Endodermal cell (in vitro differentiated cells): ENCODE data around the gene GPR161. TPM values are rescaled to one million over a fixed set of nuclear protein-coding genes. Genes with fewer than 3 reads are reported as not detected.

Experiments used
- DNase-seq: peaks from one replicate; pipeline ENCODE4 v3.0.0-alpha.2; 2017
- H3K27ac ChIP-seq: 2 replicates; pipeline ENCODE4 v1.5.1; 2013; ENCODE audit warnings: mild to moderate bottlenecking, low read depth, low read length, moderate library complexity
- H3K27me3 ChIP-seq: 2 replicates; pipeline ENCODE4 v1.6.1; 2013; ENCODE audit warnings: mild to moderate bottlenecking, low read length, moderate library complexity; ENCODE audit not compliant: insufficient read depth, control insufficient read depth, poor library complexity, severe bottlenecking
- H3K36me3 ChIP-seq: 2 replicates; pipeline ENCODE4 v1.7.0; 2013; ENCODE audit warnings: mild to moderate bottlenecking, low read length, moderate library complexity; ENCODE audit not compliant: control insufficient read depth, insufficient read depth
- H3K4me1 ChIP-seq: one replicate; pipeline ENCODE4 v1.7.0; 2013; ENCODE audit warnings: low read length; ENCODE audit not compliant: control insufficient read depth, insufficient read depth
- H3K4me3 ChIP-seq: 2 replicates; pipeline ENCODE4 v1.5.1; 2013; ENCODE audit warnings: mild to moderate bottlenecking, low read length, moderate library complexity
- H3K9ac ChIP-seq: 2 replicates; pipeline ENCODE4 v1.6.1; 2013; ENCODE audit warnings: mild to moderate bottlenecking, low read length, moderate library complexity; ENCODE audit not compliant: poor library complexity, severe bottlenecking; ENCODE audit errors: extremely low read depth
- H3K9me3 ChIP-seq: 2 replicates; pipeline ENCODE4 v1.6.1; 2013; ENCODE audit warnings: mild to moderate bottlenecking, low read length, moderate library complexity; ENCODE audit not compliant: control insufficient read depth
- H3K27ac Mint-ChIP-seq: 2 replicates; pipeline ENCODE4 v1.8.0; 2020; ENCODE audit warnings: mixed read lengths
- H3K27me3 Mint-ChIP-seq: 2 replicates; pipeline ENCODE4 v1.8.0; 2021; ENCODE audit warnings: mild to moderate bottlenecking, mixed read lengths; ENCODE audit not compliant: insufficient read depth
- H3K36me3 Mint-ChIP-seq: 2 replicates; pipeline ENCODE4 v1.8.0; 2020; ENCODE audit warnings: low read depth, mixed read lengths
- H3K4me1 Mint-ChIP-seq: 2 replicates; pipeline ENCODE4 v1.8.0; 2020; ENCODE audit warnings: mixed read lengths
- H3K4me3 Mint-ChIP-seq: 2 replicates; pipeline ENCODE4 v1.8.0; 2020; ENCODE audit warnings: mild to moderate bottlenecking, moderate library complexity, mixed read lengths
- H3K9me3 Mint-ChIP-seq: 2 replicates; pipeline ENCODE4 v1.8.0; 2020; ENCODE audit warnings: mild to moderate bottlenecking, mixed read lengths
- WGBS, 2 experiments: methylation state at CpG; one replicate each; pipeline versions ENCODE4 v1.1.5 to v1.1.7; 2013; ENCODE audit warnings: missing lambda C conversion rate in 2 of 2, mixed read lengths in 1 of 2; ENCODE audit not compliant: insufficient coverage in 1 of 2, insufficient read length in 1 of 2; 5-methylcytosine and 5-hydroxymethylcytosine counted together
- total RNA-seq, 2 donors: library from RNA; stranded (reverse); fragmentation: NEBNext Ultra II Directional in 1 of 2; extraction: Animal tissue kit (Norgen Biotek cat#: 25700) in 1 of 2; gene quantifications; 2 replicates in 1 of 2; 3 replicates in 1 of 2; pipeline ENCODE4 v1.2.1, GENCODE V29; 2021
- TF ChIP-seq, protein P1 (sequence below): fragments of 200-600 bp; sonication (generic); conservative IDR thresholded peaks from 2 replicates; pipeline ENCODE4 v1.5.0; 2021; ENCODE audit warnings: antibody characterized with exemption, mild to moderate bottlenecking

The GPR161 gene
- total RNA-seq, 2 donors from 2014 or later: 24.0 to 26.6 TPM

DNA sequence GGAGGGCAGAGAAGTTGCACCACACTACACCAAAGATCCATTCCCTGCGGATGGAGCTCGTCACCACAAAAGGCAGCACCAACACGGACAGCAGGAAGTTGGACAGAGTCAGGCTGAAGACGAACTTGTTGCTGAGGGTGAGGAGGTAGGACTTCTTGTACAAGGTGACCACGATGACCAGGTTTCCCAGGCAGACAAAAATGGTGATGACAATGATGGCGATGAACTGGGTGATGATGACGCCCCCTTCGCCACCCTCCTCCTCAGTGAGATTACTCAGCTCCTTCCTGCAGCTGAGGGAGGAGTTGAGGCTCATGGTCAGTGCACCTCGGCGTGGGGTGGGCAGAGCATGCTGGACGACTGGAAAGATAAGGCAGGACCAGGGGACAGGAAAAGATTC is 32.2 kb downstream of the GPR161 start:
- DNase-seq: no peak
- Histone ChIP-seq H3K9ac (no peak overlapping the region), H3K36me3 (peaks cover 65% of the 10 kb centered on the region), H3K4me3 (no peak overlapping the region), H3K27ac (no peak overlapping the region), H3K9me3 (no peaks in the 10 kb centered on the region), H3K4me1 (no peaks in the 10 kb centered on the region), H3K27me3 (no peaks in the 10 kb centered on the region)
- H3K27me3 Mint-ChIP-seq: no peaks in the 10 kb centered on the region
- no peaks in the 10 kb centered on the region for H3K9me3 Mint-ChIP-seq
- no peak overlapping the region for H3K4me3 Mint-ChIP-seq
- H3K36me3 Mint-ChIP-seq: peaks cover 36% of the 10 kb centered on the region
- WGBS, 2 experiments: 91 to 93% methylated on average over 6 to 11 of the region's 11 CpGs
- no peak overlapping the region for H3K27ac Mint-ChIP-seq
- peaks cover 4% of the 10 kb centered on the region for H3K4me1 Mint-ChIP-seq
- TF ChIP-seq, protein P1, sequence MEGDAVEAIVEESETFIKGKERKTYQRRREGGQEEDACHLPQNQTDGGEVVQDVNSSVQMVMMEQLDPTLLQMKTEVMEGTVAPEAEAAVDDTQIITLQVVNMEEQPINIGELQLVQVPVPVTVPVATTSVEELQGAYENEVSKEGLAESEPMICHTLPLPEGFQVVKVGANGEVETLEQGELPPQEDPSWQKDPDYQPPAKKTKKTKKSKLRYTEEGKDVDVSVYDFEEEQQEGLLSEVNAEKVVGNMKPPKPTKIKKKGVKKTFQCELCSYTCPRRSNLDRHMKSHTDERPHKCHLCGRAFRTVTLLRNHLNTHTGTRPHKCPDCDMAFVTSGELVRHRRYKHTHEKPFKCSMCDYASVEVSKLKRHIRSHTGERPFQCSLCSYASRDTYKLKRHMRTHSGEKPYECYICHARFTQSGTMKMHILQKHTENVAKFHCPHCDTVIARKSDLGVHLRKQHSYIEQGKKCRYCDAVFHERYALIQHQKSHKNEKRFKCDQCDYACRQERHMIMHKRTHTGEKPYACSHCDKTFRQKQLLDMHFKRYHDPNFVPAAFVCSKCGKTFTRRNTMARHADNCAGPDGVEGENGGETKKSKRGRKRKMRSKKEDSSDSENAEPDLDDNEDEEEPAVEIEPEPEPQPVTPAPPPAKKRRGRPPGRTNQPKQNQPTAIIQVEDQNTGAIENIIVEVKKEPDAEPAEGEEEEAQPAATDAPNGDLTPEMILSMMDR: no peak

DNA sequence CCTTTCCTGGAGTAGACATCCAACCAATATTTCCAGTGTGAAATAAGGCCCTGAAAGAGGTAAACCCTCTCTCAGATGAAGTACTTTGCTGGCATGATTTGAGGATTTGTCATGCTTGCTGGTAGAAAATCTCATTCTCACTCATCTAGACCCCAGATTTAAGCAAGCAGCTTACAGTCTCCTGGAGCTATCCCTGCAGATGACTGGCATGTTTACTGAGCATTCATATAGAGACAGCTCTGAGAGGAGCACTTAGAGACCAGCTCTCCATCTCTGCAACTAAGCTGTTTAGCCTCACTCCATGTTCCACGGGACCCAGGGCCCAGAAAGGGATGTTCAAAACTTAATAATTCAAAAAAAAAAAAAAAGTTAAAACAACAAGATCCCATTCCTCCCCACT is 34.2 kb downstream of the GPR161 start:
- no peaks in the 10 kb centered on the region for H3K27me3 ChIP-seq
- peaks cover 70% of the 10 kb centered on the region for H3K36me3 ChIP-seq
- WGBS, 2 experiments: 100% methylated on average over 1 of the region's 1 CpG; no CpG with 5 or more reads in 1 of the 2 experiments
- H3K9me3 Mint-ChIP-seq: no peaks in the 10 kb centered on the region
- H3K27ac ChIP-seq: no peak overlapping the region
- H3K27ac Mint-ChIP-seq: no peak overlapping the region
- no peaks in the 10 kb centered on the region for H3K27me3 Mint-ChIP-seq
- H3K4me1 Mint-ChIP-seq: peaks cover 4% of the 10 kb centered on the region
- no peak for DNase-seq
- H3K9ac ChIP-seq: no peak overlapping the region
- H3K4me3 Mint-ChIP-seq: no peak overlapping the region
- no peak overlapping the region for H3K4me3 ChIP-seq
- no peaks in the 10 kb centered on the region for H3K4me1 ChIP-seq
- TF ChIP-seq, protein P1: no peak
- H3K36me3 Mint-ChIP-seq: peaks cover 45% of the 10 kb centered on the region
- no peaks in the 10 kb centered on the region for H3K9me3 ChIP-seq

GRCh38 chr1:168101336-168101735 is 35.4 kb downstream of the GPR161 start:
- Mint-ChIP-seq H3K27ac (no peak overlapping the region), H3K27me3 (no peaks in the 10 kb centered on the region), H3K36me3 (peaks cover 51% of the 10 kb centered on the region), H3K4me3 (no peak overlapping the region), H3K9me3 (no peaks in the 10 kb centered on the region), H3K4me1 (peaks cover 3% of the 10 kb centered on the region)
- no peaks in the 10 kb centered on the region for H3K9me3 ChIP-seq
- no peak overlapping the region for H3K4me3 ChIP-seq
- TF ChIP-seq, protein P1: no peak
- no peaks in the 10 kb centered on the region for H3K27me3 ChIP-seq
- 92 to 95% methylated on average over 7 to 8 of the region's 8 CpGs for WGBS, 2 experiments
- H3K9ac ChIP-seq: no peak overlapping the region
- no peaks in the 10 kb centered on the region for H3K4me1 ChIP-seq
- no peak overlapping the region for H3K27ac ChIP-seq
- no peak for DNase-seq
- H3K36me3 ChIP-seq: peaks cover 72% of the 10 kb centered on the region
